Stomach smooth muscle (tissue), 2 donors: ENCODE measurements around the gene DLGAP4.
"Not testable (repeated sequence)": the region's sequence is repeated elsewhere in the genome, so short reads cannot be mapped to it uniquely, and the experiment has no call there.

Experiments used
- H3K27ac ChIP-seq: one replicate; pipeline ENCODE4 v1.7.0; 2013; ENCODE audit warnings: mild to moderate bottlenecking, low read length, inconsistent platforms
- H3K27me3 ChIP-seq, 2 donors: one replicate each; pipeline ENCODE4 v1.7.0; 2013; ENCODE audit warnings: low read length in 2 of 2; ENCODE audit not compliant: insufficient read depth in 2 of 2, control insufficient read depth in 1 of 2
- H3K36me3 ChIP-seq, 2 donors: one replicate each; pipeline ENCODE4 v1.7.0; 2013; ENCODE audit warnings: low read length in 2 of 2; ENCODE audit not compliant: control insufficient read depth in 2 of 2, insufficient read depth in 2 of 2
- H3K4me1 ChIP-seq: one replicate; pipeline ENCODE4 v1.7.0; 2013; ENCODE audit warnings: low read length; ENCODE audit not compliant: control insufficient read depth, insufficient read depth
- H3K4me3 ChIP-seq, 2 donors: one replicate each; pipeline ENCODE4 v1.7.0; 2013; ENCODE audit warnings: low read length in 2 of 2
- H3K9ac ChIP-seq, 2 donors: one replicate each; pipeline ENCODE4 v1.7.0; 2013; ENCODE audit warnings: low read length in 2 of 2, mild to moderate bottlenecking in 1 of 2
- H3K9me3 ChIP-seq, 2 donors: one replicate each; pipeline ENCODE4 v1.7.0; 2013; ENCODE audit warnings: low read length in 2 of 2; ENCODE audit not compliant: control insufficient read depth in 2 of 2
- donor health status: healthy.
- donor health status: Pancreatic carcinoma.

The DLGAP4 gene

GRCh38 chr20:36519012-36519719 is 213.0 kb downstream of the DLGAP4 start:
- Histone ChIP-seq H3K27me3 (no peaks in the 10 kb centered on the region), H3K36me3 (peaks cover 16 to 22% of the 10 kb centered on the region in 2 donors), H3K27ac (no peak overlapping the region), H3K9ac (no peak overlapping the region), H3K4me1 (peaks cover 16% of the 10 kb centered on the region), H3K4me3 (no peak overlapping the region), H3K9me3 (no peaks in the 10 kb centered on the region)

- H3K4me1 ChIP-seq, result peaks cover 16% of the 10 kb centered on the region
- no peaks in the 10 kb centered on the region for H3K9me3 ChIP-seq
- peaks cover 17 to 19% of the 10 kb centered on the region in 2 donors for H3K36me3 ChIP-seq
- H3K27ac ChIP-seq, result no peak overlapping the region
- no peak overlapping the region for H3K4me3 ChIP-seq
- H3K27me3 ChIP-seq, result no peaks in the 10 kb centered on the region
- no peak overlapping the region for H3K9ac ChIP-seq
Measured at GRCh38 chr20:36519944-36520343, 213.8 kb downstream of the DLGAP4 start.

- Histone ChIP-seq H3K27ac (no peak overlapping the region), H3K4me1 (peaks cover 17% of the 10 kb centered on the region), H3K27me3 (no peaks in the 10 kb centered on the region), H3K9ac (no peak overlapping the region), H3K36me3 (peaks cover 25 to 28% of the 10 kb centered on the region in 2 donors), H3K4me3 (no peak overlapping the region), H3K9me3 (no peaks in the 10 kb centered on the region)
Measured at GRCh38 chr20:36521526-36521925, 215.4 kb downstream of the DLGAP4 start.

- H3K27ac ChIP-seq, result not testable (repeated sequence)
Measured at GRCh38 chr20:36522412-36522811, 216.3 kb downstream of the DLGAP4 start.

GRCh38 chr20:36523341-36523740 is 217.2 kb downstream of the DLGAP4 start:
- H3K9ac ChIP-seq, result no peak overlapping the region
- peaks cover 27 to 32% of the 10 kb centered on the region in 2 donors for H3K36me3 ChIP-seq
- H3K9me3 ChIP-seq, result no peaks in the 10 kb centered on the region
- peaks cover 33% of the 10 kb centered on the region for H3K4me1 ChIP-seq
- no peak overlapping the region for H3K27ac ChIP-seq
- no peak overlapping the region for H3K4me3 ChIP-seq
- no peaks in the 10 kb centered on the region for H3K27me3 ChIP-seq

More at GRCh38 chr20:36522412-36522811, 216.3 kb downstream of the DLGAP4 start:
- Histone ChIP-seq H3K4me1 (peaks cover 24% of the 10 kb centered on the region), H3K36me3 (peaks cover 28 to 31% of the 10 kb centered on the region in 2 donors)
- not testable (repeated sequence) for H3K4me3 ChIP-seq, H3K9ac ChIP-seq, H3K27me3 ChIP-seq, H3K9me3 ChIP-seq

- peaks cover 36% of the 10 kb centered on the region for H3K4me1 ChIP-seq
- peak overlapping the region in 1 of 2 donors; percentile 15 for H3K4me3 ChIP-seq
- H3K36me3 ChIP-seq, result peaks cover 22 to 29% of the 10 kb centered on the region in 2 donors
- no peaks in the 10 kb centered on the region for H3K9me3 ChIP-seq
- H3K27me3 ChIP-seq, result no peaks in the 10 kb centered on the region
- H3K9ac ChIP-seq, result peak overlapping the region in 1 of 2 donors; percentile 36
- H3K27ac ChIP-seq, result peak overlapping the region; percentile 88
Measured at GRCh38 chr20:36525620-36526365, 219.7 kb downstream of the DLGAP4 start.

- Histone ChIP-seq H3K27ac (peak overlapping the region; percentile 88), H3K4me1 (peaks cover 36% of the 10 kb centered on the region), H3K4me3 (peak overlapping the region in 1 of 2 donors; percentile 15), H3K9ac (peak overlapping the region; percentile 36 to 60), H3K36me3 (peaks cover 25 to 29% of the 10 kb centered on the region in 2 donors), H3K27me3 (no peaks in the 10 kb centered on the region), H3K9me3 (no peaks in the 10 kb centered on the region)
Measured at GRCh38 chr20:36526521-36527011, 220.4 kb downstream of the DLGAP4 start.

- Histone ChIP-seq H3K27ac (peak overlapping the region; percentile 88), H3K4me3 (peak overlapping the region in 1 of 2 donors; percentile 52), H3K9ac (peak overlapping the region; percentile 36 to 60), H3K4me1 (peaks cover 31% of the 10 kb centered on the region), H3K9me3 (no peaks in the 10 kb centered on the region), H3K36me3 (peaks cover 26 to 28% of the 10 kb centered on the region in 2 donors), H3K27me3 (no peaks in the 10 kb centered on the region)
Measured at GRCh38 chr20:36527331-36528125, 221.4 kb downstream of the DLGAP4 start.

GRCh38 chr20:36528176-36528874 is 222.2 kb downstream of the DLGAP4 start:
- peaks cover 23 to 28% of the 10 kb centered on the region in 2 donors for H3K36me3 ChIP-seq
- H3K27ac ChIP-seq, result peak overlapping the region; percentile 88
- no peak overlapping the region for H3K4me3 ChIP-seq
- H3K4me1 ChIP-seq, result peaks cover 31% of the 10 kb centered on the region
- H3K9ac ChIP-seq, result no peak overlapping the region
- no peaks in the 10 kb centered on the region for H3K27me3 ChIP-seq
- no peaks in the 10 kb centered on the region for H3K9me3 ChIP-seq
